Motor neuron (in vitro differentiated cells): ENCODE data around the gene AGAP1. TPM values are rescaled to one million over a fixed set of nuclear protein-coding genes. Genes with fewer than 3 reads are reported as not detected.
A peak's percentile ranks its signal among the peaks of the same experiment; 100 is the strongest.

Experiments used
- ATAC-seq, 8 experiments: fragments of 200-7000 bp; cut with Tn5 transposase; replicated peaks in 6 of 8; 2 replicates each; pipeline ENCODE4 v1.8.0; 2021; ENCODE audit warnings: mild to moderate bottlenecking in 8 of 8, moderate library complexity in 8 of 8
- H3K27ac ChIP-seq, 2 donors: fragments of 250-450 bp; sonication (Bioruptor Pico); 2 replicates each; pipeline ENCODE4 v1.9.0; 2021; ENCODE audit warnings: antibody characterized with exemption in 2 of 2, mild to moderate bottlenecking in 2 of 2, moderate library complexity in 1 of 2
- H3K4me1 ChIP-seq, 2 donors: fragments of 250-450 bp; sonication (Bioruptor Pico); replicated peaks in 1 of 2; 2 replicates each; pipeline ENCODE4 v1.6.1; 2021; ENCODE audit warnings: antibody characterized with exemption in 2 of 2, mild to moderate bottlenecking in 2 of 2, moderate library complexity in 1 of 2
- H3K4me3 ChIP-seq, 5 donors: fragments of 250-450 bp; sonication (Bioruptor Pico); 2 replicates each; pipeline ENCODE4 v1.9.0; 2021; ENCODE audit warnings: antibody characterized with exemption in 5 of 5, mild to moderate bottlenecking in 5 of 5, moderate library complexity in 4 of 5
- WGBS, 10 experiments: fragments of 450-650 bp; shearing (Covaris generic); methylation state at CpG; one replicate each; pipeline ENCODE4 v1.0.0; 2022; 5-methylcytosine and 5-hydroxymethylcytosine counted together
- in situ Hi-C, 9 experiments: fragments of 400-800 bp; cut with MboI; loops; one replicate each; pipeline ENCODE4 v1.15.0; 2021; ENCODE audit warnings: low sequenced_read_pairs in 9 of 9, low pct_unique_long_range_greater_than_20kb in 2 of 9; ENCODE audit not compliant: unreplicated experiment in 9 of 9
- total RNA-seq, 8 experiments: library from RNA; unstranded; fragments of 300-600 nt; gene quantifications; 2 replicates each; pipeline versions ENCODE4 v1.2.3 to v1.2.4, GENCODE V29; 2022

Gene AGAP1
- total RNA-seq, 8 experiments from 2014 or later, result 5.9 to 51.1 (median 34.3) TPM

DNA sequence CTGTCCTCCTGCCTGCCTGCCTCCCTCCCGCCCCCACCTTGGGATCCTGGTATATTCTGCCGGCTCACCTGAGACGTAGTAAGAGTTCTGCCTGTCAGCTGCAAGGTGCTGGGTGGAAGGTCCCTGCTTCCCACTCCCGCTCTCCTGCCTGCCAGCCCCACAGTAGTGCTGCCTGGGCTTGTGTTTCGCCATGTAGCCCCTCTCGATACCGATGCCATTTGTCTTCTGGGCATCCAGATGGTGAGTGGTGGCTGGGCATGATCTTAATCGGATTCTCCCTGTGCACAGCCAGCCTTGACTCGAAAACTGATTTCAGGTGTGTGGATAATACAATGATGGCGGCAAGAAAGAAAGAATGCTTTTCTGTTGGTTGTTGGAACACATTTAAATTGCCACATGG lies 184.9 kb downstream of the AGAP1 start:
- no peak for ATAC-seq
- H3K4me3 ChIP-seq, result no peak overlapping the region
- in situ Hi-C loops, result no loop called here
- WGBS, 10 experiments, result 75 to 100% (median 100%) methylated on average over 1 to 6 of the region's 10 CpGs; no CpG with 5 or more reads in 3 of the 10 experiments
- no peak overlapping the region for H3K27ac ChIP-seq
- peaks cover 14 to 19% of the 10 kb centered on the region in 2 donors for H3K4me1 ChIP-seq

DNA sequence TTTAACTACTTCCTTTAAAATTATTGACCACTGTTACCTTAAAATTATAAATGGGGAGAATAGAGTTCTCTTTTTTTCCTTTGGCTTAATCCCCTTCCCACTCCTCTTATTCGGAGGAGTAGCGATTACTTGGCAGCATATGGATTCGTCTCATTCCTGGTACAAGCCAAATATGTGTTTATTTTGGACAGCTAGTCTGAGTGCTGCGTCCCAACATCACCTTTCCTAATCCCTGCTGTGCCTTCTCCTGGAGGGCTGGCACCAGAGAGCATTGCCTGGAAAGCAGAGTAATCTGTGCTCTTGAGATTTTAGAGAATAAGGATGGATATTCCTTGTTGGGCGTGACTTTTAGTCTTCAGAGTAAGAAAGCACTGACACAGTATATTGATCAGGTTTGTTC lies 185.6 kb downstream of the AGAP1 start:
- WGBS, 10 experiments, result 54 to 100% (median 92%) methylated on average over 2 to 5 of the region's 5 CpGs
- in situ Hi-C loops, result no loop called here
- H3K4me1 ChIP-seq, result peaks cover 8 to 11% of the 10 kb centered on the region in 2 donors
- H3K4me3 ChIP-seq, result no peak overlapping the region
- no peak overlapping the region for H3K27ac ChIP-seq
- ATAC-seq, result no peak

DNA sequence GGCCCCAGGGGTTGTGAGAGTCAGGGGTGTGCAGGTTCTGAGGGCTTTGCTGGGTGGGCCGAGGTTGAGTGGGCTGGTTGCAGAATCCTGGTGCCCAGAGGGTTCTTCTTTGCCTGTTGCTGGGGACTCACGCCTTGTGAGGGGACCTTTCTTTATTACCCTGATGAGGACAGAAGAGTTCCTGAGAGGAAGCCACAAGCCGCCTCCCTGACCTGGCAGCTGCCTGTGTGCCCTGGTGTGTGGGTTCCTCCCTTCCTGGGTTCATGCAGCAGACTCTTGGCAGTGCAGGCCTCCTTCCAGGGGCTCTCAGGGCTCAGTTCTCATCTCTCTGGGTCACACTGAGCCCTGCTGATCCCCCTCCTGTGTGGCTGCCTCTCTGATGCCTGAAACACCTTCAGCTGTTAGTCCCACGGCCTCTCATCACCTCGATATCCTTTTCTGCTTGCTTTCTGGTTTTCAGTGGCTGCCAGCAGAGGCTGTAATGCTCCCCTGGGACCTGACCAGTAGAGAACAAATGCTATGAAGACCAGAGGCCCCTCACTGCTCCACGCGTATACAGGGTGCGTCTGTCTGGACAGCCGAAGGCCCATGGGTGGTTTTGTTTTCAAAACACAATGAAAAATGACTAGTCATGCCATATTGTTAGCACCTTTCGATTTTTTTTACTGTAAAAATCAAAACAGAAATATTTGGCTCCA lies 191.3 kb downstream of the AGAP1 start:
- in situ Hi-C loops, result no loop called here
- H3K4me1 ChIP-seq, result peaks cover 19 to 20% of the 10 kb centered on the region in 2 donors
- no peak overlapping the region for H3K4me3 ChIP-seq
- 68 to 100% (median 78%) methylated on average over 1 to 8 of the region's 10 CpGs; no CpG with 5 or more reads in 2 of the 10 experiments for WGBS, 10 experiments
- peak in 4 of 8 experiments; percentile 11 to 57 (median 36) for ATAC-seq
- H3K27ac ChIP-seq, result peak overlapping the region in 1 of 2 donors; percentile 19

DNA sequence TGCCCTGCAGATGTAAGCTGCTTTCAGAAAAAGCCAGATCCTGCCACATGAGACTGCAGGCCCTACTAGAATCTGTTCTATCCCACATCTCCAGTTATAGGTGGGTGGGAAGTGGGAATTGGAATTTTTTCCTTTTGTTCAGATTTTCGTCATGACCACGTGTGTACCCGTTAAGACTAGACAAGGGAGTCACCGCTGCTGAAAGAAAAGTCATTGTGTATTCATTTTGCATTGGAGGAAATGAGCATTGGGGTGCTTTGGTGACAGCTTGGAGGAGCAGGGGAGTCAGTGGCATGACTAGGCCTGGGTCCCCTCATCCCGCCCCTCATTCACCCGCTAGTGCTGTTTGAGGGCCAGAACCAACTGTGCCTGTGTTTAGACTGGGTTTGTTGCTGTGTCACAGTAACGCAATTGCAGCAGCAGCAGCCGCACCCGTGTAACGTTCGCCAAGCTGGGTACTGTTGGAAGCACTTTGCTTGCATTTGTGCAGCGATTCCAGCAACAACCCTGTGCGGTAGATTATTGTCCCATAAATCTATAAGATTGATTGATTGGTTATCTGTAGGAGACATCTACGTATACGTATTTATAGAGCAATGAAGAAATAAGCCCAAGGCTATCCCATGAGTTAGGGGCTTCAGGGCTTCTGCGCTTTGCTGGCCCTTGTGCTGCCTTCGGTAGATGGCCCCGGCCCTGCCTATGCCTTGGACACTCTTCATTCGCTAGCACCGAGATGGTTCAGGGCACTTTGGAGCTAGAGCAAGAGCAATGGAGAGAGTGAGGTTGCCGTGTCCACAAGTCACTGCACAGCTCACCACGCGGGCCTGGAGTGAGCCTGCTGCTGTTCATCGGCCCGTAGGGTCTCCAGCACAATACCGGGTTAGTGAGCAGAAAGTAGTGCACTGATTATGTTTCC lies 194.9 kb downstream of the AGAP1 start:
- no peak overlapping the region for H3K4me3 ChIP-seq
- no peak overlapping the region for H3K27ac ChIP-seq
- ATAC-seq, result peak in 1 of 8 experiments; percentile 18
- 87 to 100% (median 94%) methylated on average over 1 to 17 of the region's 26 CpGs; no CpG with 5 or more reads in 2 of the 10 experiments for WGBS, 10 experiments
- peaks cover 30 to 35% of the 10 kb centered on the region in 2 donors for H3K4me1 ChIP-seq
- in situ Hi-C loops, result no loop called here

DNA sequence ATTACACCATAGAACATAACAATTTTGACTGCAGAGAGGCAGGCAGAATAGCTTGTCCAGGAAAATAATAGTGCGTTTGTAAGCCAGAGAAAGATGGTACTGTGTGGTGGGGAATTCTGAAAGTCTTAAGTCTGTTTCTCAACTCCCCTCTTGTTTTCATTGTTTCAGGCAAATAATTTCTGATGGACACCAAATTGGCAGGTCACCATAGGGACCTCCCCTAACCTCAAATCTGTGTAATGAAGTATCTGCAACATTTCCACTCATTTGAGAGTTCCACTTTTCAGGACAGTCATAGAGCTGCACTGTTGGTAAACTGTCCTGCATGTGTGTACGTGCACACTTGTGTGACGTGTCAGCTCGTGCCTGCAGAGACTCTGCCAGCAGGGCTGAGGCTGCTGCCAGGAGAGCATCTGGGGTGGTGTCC lies 195.6 kb downstream of the AGAP1 start:
- no peak for ATAC-seq
- H3K27ac ChIP-seq, result no peak overlapping the region
- peaks cover 30 to 35% of the 10 kb centered on the region in 2 donors for H3K4me1 ChIP-seq
- in situ Hi-C loops, result no loop called here
- WGBS, 10 experiments, result 80 to 100% (median 90%) methylated on average over 1 to 4 of the region's 4 CpGs; no CpG with 5 or more reads in 4 of the 10 experiments
- no peak overlapping the region for H3K4me3 ChIP-seq

DNA sequence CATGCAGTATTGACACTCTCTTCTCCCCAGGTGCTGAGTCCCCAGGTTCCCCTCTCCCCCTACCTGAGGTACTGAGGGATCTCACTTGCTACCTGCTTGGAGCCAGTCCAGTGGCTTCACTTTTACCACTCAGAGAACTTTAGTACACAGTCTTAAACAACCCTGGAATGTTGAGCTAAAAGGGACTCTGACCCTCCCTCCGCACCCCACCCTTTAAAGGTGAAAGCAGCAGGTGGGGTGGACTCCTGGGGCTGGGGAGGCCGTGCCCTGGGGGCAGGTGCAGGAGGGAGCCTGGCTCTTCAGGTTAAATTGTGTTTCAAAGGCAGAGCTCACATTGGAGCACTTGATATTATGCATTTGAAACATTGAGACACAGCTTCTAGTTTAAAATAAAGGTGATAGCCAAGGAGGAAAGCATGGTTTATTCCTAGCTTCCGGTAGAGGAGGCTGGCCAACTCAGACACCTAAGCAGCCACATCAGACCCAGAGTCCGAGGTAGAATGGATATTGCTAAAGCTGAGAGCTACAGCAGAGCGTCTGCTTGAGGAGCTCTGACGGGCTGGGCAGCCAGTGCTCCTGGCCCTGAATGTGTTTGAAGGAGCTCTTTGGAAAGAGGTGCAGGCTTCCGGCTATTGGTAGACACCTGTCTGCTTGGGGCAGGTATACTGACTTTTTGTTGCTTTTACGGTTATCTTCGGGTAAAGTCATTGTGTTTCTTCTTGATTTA lies 196.4 kb downstream of the AGAP1 start:
- no peak for ATAC-seq
- WGBS, 10 experiments, result 75 to 100% (median 89%) methylated on average over 2 to 6 of the region's 9 CpGs; no CpG with 5 or more reads in 4 of the 10 experiments
- H3K27ac ChIP-seq, result no peak overlapping the region
- H3K4me1 ChIP-seq, result peaks cover 27 to 32% of the 10 kb centered on the region in 2 donors
- H3K4me3 ChIP-seq, result no peak overlapping the region
- in situ Hi-C loops, result no loop called here

DNA sequence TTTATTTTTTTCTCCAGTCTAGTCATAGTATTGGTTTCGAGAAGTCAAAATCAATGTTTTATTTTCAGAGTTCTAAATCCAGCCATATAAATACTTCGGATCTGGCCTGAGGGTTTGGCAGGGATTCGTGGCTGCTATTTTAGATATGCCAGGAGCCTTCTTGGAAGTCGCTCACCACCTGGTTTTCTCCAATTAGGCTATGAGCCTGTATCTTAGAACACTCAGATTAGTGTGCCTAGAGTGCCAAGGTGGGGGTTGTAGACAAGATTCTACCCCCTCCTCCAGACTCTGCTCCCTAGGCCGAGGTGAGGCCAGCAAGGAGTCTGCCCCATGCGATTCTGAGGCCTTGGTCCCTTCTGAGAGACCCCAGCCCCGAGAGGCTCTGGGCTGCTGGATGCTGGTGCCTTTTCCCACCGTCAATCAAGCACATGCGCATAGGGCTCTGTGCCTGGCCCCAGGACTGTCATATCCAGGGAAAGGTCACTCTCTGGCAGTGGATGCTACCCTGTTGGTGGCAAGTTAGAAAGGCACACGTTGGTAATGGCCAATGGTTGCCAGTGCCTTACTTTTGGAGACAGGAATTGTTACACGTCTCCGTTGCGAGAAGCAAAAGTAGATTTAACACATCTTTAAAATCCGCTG lies 197.1 kb downstream of the AGAP1 start:
- WGBS, 10 experiments, result 60 to 100% (median 94%) methylated on average over 1 to 7 of the region's 14 CpGs; no CpG with 5 or more reads in 1 of the 10 experiments
- H3K4me1 ChIP-seq, result peaks cover 24 to 25% of the 10 kb centered on the region in 2 donors
- H3K27ac ChIP-seq, result no peak overlapping the region
- H3K4me3 ChIP-seq, result no peak overlapping the region
- peak in 1 of 8 experiments; percentile 49 for ATAC-seq
- in situ Hi-C loops, result no loop called here

DNA sequence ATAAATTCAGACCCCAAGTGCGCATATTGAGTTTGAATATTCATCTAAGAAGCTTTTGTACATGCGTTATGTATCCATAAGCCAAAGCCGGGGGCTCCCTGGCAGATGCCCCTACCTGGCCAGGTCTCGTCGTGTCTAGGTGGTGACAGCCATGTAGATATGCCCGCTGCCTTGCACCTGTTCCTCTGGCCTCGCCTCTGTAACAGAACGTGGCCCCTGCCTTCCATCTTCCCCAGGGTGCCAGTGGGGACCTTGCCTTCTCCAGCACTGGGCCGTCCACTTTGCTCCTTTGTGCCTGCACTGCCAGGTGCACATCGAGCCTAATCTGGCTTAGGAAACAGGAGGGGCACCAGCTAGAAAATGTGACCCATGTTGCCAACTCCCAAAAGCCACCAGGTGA lies 198.2 kb downstream of the AGAP1 start:
- Histone ChIP-seq H3K4me1 (peaks cover 23 to 24% of the 10 kb centered on the region in 2 donors), H3K27ac (no peak overlapping the region), H3K4me3 (no peak overlapping the region)
- WGBS, 10 experiments, result 17 to 100% (median 95%) methylated on average over 1 to 9 of the region's 10 CpGs; no CpG with 5 or more reads in 4 of the 10 experiments
- peak in 1 of 8 experiments; percentile 60 for ATAC-seq
- in situ Hi-C loops, result no loop called here

DNA sequence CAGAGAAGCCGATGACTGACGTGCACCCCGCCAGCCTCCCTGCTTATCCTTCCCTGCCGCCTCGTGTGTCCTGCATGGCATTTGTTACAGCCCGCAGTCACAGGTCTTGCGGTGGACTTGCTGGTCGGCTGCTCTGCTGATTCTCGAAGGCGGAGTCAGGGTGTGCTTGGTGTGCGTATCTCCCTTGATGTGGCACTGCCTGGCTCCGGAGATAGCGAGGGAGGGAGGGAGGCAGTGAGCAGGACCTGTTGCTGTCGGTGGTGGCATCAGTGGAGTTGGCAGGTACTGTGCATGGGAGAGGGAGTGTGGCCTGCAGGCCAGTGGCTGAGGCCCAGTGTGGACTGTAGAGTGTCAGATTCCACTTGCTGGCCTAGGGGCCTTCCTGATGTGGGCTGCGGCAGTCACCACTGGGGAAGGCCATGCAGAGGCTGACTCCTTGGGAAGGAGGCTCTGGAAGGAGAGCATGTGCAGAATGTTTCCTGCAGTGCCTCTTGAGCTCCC lies 198.9 kb downstream of the AGAP1 start:
- in situ Hi-C loops, result no loop called here
- ATAC-seq, result peak in 1 of 8 experiments; percentile 14
- H3K4me1 ChIP-seq, result peaks cover 23 to 24% of the 10 kb centered on the region in 2 donors
- no peak overlapping the region for H3K27ac ChIP-seq
- H3K4me3 ChIP-seq, result no peak overlapping the region
- 69 to 100% (median 87%) methylated on average over 1 to 9 of the region's 15 CpGs; no CpG with 5 or more reads in 6 of the 10 experiments for WGBS, 10 experiments

DNA sequence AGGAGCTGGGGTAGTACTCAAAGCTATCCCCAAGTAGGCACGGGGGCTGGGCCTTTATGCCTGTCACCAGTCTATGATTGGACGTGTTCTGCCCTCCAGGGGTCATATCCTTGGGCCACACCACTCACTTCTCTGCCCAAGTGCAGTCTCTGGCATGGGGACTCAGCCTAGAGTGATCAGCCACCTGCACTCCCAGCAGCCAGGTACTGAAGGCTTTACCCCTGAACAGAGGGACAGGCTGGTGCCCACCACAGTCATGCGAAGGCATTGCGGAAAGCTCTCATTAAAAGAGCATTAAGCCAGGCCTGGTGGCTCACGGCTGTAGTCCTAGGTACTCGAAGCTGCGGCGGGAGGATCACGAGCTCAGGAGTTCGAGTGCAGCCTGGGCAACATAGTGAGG lies 199.4 kb downstream of the AGAP1 start:
- WGBS, 10 experiments, result 83 to 100% (median 99%) methylated on average over 1 to 9 of the region's 10 CpGs; no CpG with 5 or more reads in 2 of the 10 experiments
- H3K4me1 ChIP-seq, result peaks cover 23 to 24% of the 10 kb centered on the region in 2 donors
- in situ Hi-C loops, result no loop called here
- H3K4me3 ChIP-seq, result no peak overlapping the region
- H3K27ac ChIP-seq, result no peak overlapping the region
- no peak for ATAC-seq

DNA sequence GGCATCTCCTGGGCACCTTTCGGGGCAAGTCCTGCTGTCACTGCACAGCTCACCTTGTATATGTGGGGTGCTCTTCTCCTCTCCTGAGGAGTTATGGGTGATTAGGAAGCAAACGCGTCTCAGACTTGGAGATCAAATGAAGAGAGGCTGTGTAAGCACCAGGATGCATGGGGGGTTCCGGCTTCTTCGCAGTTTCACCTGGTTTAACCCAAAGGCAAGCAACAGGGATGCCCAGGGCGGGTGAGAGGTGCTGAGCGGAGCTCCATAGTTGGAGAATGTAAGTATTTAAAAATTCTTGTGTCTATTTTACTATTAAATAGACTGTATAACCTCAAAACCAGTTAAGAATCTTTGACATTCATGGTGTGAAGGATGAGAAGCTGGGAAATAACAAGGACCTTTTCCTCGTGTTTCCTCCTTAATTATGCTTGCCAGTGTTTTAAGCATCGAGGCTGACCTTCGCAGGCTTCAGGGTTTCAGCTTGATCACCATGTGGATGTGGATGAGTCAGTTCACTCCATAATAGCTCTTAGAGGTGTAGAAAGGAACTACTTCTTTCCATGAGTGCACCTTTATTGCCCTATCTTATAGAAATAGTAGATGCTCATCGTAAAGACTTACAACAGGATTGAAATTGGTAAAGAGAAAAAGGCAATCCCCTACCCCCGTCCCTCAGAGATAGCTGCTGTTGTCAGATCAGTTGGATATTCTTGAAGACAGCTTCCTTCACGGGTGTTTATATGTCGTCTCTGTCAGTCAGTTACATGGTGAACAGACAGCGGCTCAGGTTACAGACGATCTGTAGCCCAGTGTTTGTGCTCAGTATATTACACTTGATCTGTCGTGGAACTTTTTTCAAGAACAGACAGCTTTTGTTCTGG lies 201.1 kb downstream of the AGAP1 start:
- Histone ChIP-seq H3K4me1 (peaks cover 15 to 16% of the 10 kb centered on the region in 2 donors), H3K4me3 (no peak overlapping the region), H3K27ac (no peak overlapping the region)
- ATAC-seq, result peak in 3 of 8 experiments; percentile 14 to 42 (median 32)
- 64 to 100% (median 82%) methylated on average over 1 to 10 of the region's 17 CpGs; no CpG with 5 or more reads in 1 of the 10 experiments for WGBS, 10 experiments
- in situ Hi-C loops, result no loop called here
